SK-N-SH (cell line): ENCODE measurements around the gene TRAPPC12. TPM values are rescaled to one million over a fixed set of nuclear protein-coding genes. Genes with fewer than 3 reads are reported as not detected.

Experiments used
- CTCF ChIA-PET: fragments of 300-600, 350-600 bp; formaldehyde crosslinking; extraction: SDS; loops from one replicate; lab custom pipeline; 2021; lab: Yijun Ruan, JAX
- POLR2A ChIA-PET: fragments of 350-600 bp; sonication (Branson Sonifier 250); formaldehyde crosslinking; extraction: SDS; loops from one replicate; lab custom pipeline; 2020; ENCODE audit warnings: antibody characterized with exemption, inconsistent platforms; lab: Yijun Ruan, JAX
- DNase-seq: peaks from one replicate; pipeline ENCODE4 v3.0.0; 2012
- H2AFZ ChIP-seq: fragments of 200-600 bp; sonication (generic); 2 replicates; pipeline ENCODE4 v1.8.1; 2016; ENCODE audit warnings: antibody characterized with exemption, mild to moderate bottlenecking, low read depth
- H3F3A ChIP-seq: fragments of 200-600 bp; sonication (generic); replicated peaks from 2 replicates; pipeline ENCODE3; 2016; ENCODE audit warnings: antibody characterized with exemption, mild to moderate bottlenecking; ENCODE audit not compliant: insufficient read depth
- H3K27ac ChIP-seq, 2 experiments: fragments of 200-500 bp in 1 of 2; fragments of 200-600 bp in 1 of 2; sonication (Bioruptor generic) in 1 of 2; sonication (generic), shearing (Covaris generic) in 1 of 2; 2 replicates each; pipeline versions ENCODE4 v1.5.1 to v1.6.1; 2014 to 2016; ENCODE audit warnings: low read depth in 2 of 2, inconsistent platforms in 1 of 2, low read length in 1 of 2, mild to moderate bottlenecking in 1 of 2, mixed read lengths in 1 of 2
- H3K27me3 ChIP-seq: fragments of 200-600 bp; sonication (generic), shearing (Covaris generic); 2 replicates; pipeline ENCODE4 v1.6.1; 2016; ENCODE audit warnings: mixed run types; ENCODE audit not compliant: insufficient read depth
- H3K36me3 ChIP-seq, 2 experiments: fragments of 200-500 bp in 1 of 2; fragments of 200-600 bp in 1 of 2; sonication (Bioruptor generic) in 1 of 2; sonication (generic) in 1 of 2; replicated peaks in 1 of 2; 2 replicates each; pipeline versions ENCODE3 to v1.5.1; 2014 to 2016; ENCODE audit warnings: low read length in 1 of 2, mild to moderate bottlenecking in 1 of 2; ENCODE audit not compliant: insufficient read depth in 2 of 2, control insufficient read depth in 1 of 2
- H3K4me1 ChIP-seq, 2 experiments: fragments of 200-500 bp in 1 of 2; fragments of 200-600 bp in 1 of 2; sonication (Bioruptor generic) in 1 of 2; sonication (generic), shearing (Covaris generic) in 1 of 2; 2 replicates each; pipeline versions ENCODE4 v1.5.1 to v1.6.1; 2014 to 2016; ENCODE audit warnings: low read depth in 1 of 2, low read length in 1 of 2, mixed run types in 1 of 2; ENCODE audit not compliant: insufficient read depth in 2 of 2, control insufficient read depth in 1 of 2
- H3K4me2 ChIP-seq: fragments of 200-600 bp; sonication (generic), shearing (Covaris generic); 2 replicates; pipeline ENCODE4 v1.6.1; 2017; ENCODE audit warnings: mixed run types
- H3K4me3 ChIP-seq, 2 experiments: fragments of 200-500 bp in 1 of 2; fragments of 200-600 bp in 1 of 2; sonication (Bioruptor generic) in 1 of 2; sonication (generic), shearing (Covaris generic) in 1 of 2; 2 replicates each; pipeline versions ENCODE4 v1.5.1 to v1.8.1; 2014 to 2016; ENCODE audit warnings: low read depth in 2 of 2, inconsistent platforms in 1 of 2, low read length in 1 of 2, mild to moderate bottlenecking in 1 of 2, mixed read lengths in 1 of 2, moderate library complexity in 1 of 2
- H3K79me2 ChIP-seq: fragments of 200-600 bp; sonication (generic); 2 replicates; pipeline ENCODE4 v1.8.1; 2017; ENCODE audit warnings: mild to moderate bottlenecking; ENCODE audit not compliant: insufficient read depth
- H3K9ac ChIP-seq: fragments of 200-600 bp; sonication (generic); 2 replicates; pipeline ENCODE4 v1.6.1; 2017; ENCODE audit warnings: mixed run types
- H3K9me2 ChIP-seq: fragments of 200-600 bp; sonication (generic); 2 replicates; pipeline ENCODE4 v1.6.1; 2017; ENCODE audit warnings: mixed run types
- H3K9me3 ChIP-seq: fragments of 200-600 bp; sonication (generic); 2 replicates; pipeline ENCODE4 v1.6.1; 2017; ENCODE audit warnings: mixed run types, mild to moderate bottlenecking, moderate library complexity
- H4K20me1 ChIP-seq: fragments of 200-600 bp; sonication (generic); 2 replicates; pipeline ENCODE4 v1.6.1; 2017; ENCODE audit warnings: mild to moderate bottlenecking, mixed run types; ENCODE audit not compliant: insufficient read depth
- CHD2 ChIP-seq: fragments of 150-350 bp; IDR thresholded peaks from 2 replicates; pipeline ENCODE4 v1.6.1; 2018; ENCODE audit warnings: low read length; ENCODE audit not compliant: partially characterized antibody
- EZH2phosphoT487 ChIP-seq: fragments of 200-600 bp; sonication (generic); IDR thresholded peaks from 2 replicates; pipeline ENCODE4 v1.6.1; 2017; ENCODE audit warnings: low read depth, mixed run types, mild to moderate bottlenecking, antibody characterized with exemption, moderate library complexity, borderline replicate concordance
- FOXJ3 ChIP-seq: sonication (generic); formaldehyde crosslinking; IDR thresholded peaks from 2 replicates; pipeline ENCODE4 v1.5.1; 2020; ENCODE audit warnings: mild to moderate bottlenecking, missing genetic modification reagents
- GABPA ChIP-seq: IDR thresholded peaks from 2 replicates; pipeline ENCODE4 v1.4.0; 2012; ENCODE audit warnings: low read depth, mild to moderate bottlenecking
- GATA2 ChIP-seq: sonication (generic); formaldehyde crosslinking; IDR thresholded peaks from 2 replicates; pipeline ENCODE4 v1.5.0; 2020; ENCODE audit warnings: mild to moderate bottlenecking, missing genetic modification reagents
- NFIC ChIP-seq: IDR thresholded peaks from 2 replicates; pipeline ENCODE4 v1.4.0; 2012; ENCODE audit warnings: borderline replicate concordance
- POLR2AphosphoS5 ChIP-seq: IDR thresholded peaks from 2 replicates; pipeline ENCODE4 v1.6.1; 2012; ENCODE audit warnings: low read depth, low read length
- RCOR1 ChIP-seq: fragments of 150-350 bp; IDR thresholded peaks from 2 replicates; pipeline ENCODE4 v1.6.1; 2017; ENCODE audit warnings: antibody characterized with exemption, low read length
- RFX5 ChIP-seq: IDR thresholded peaks from 2 replicates; pipeline ENCODE4 v1.6.1; 2012; ENCODE audit warnings: mild to moderate bottlenecking, improper control_type of control experiment, low read length
- RXRA ChIP-seq: IDR thresholded peaks from 2 replicates; pipeline ENCODE4 v1.4.0; 2012; ENCODE audit warnings: low read depth, mild to moderate bottlenecking, borderline replicate concordance
- SMC3 ChIP-seq: IDR thresholded peaks from 2 replicates; pipeline ENCODE4 v1.6.1; 2012; ENCODE audit warnings: low read depth, low read length, improper control_type of control experiment
- YY1 ChIP-seq: IDR thresholded peaks from 2 replicates; pipeline ENCODE4 v1.4.0; 2012; ENCODE audit warnings: low read depth, mild to moderate bottlenecking
- WGBS: methylation state at CpG from one replicate; pipeline ENCODE4 v1.1.6; 2017; ENCODE audit warnings: low lambda C conversion rate; 5-methylcytosine and 5-hydroxymethylcytosine counted together
- polyA plus RNA-seq, 3 experiments: library from polyadenylated mRNA; depleted of rRNA; stranded (reverse); fragments of >200 nt; gene quantifications; 2 replicates each; pipeline ENCODE4 v1.2.3, GENCODE V29; 2012
- TF ChIP-seq, protein P1 (sequence below): fragments of 200-600 bp; sonication (generic); IDR thresholded peaks from 2 replicates; pipeline ENCODE4 v1.6.1; 2017; ENCODE audit warnings: antibody characterized with exemption, mild to moderate bottlenecking, moderate library complexity
- TF ChIP-seq, protein P2 (sequence below): IDR thresholded peaks from 2 replicates; pipeline ENCODE4 v1.6.1; 2012; ENCODE audit warnings: mild to moderate bottlenecking, low read depth, low read length, moderate library complexity
- TF ChIP-seq, protein P3 (sequence below): IDR thresholded peaks from 2 replicates; pipeline ENCODE4 v1.4.0; 2012; ENCODE audit warnings: low read depth
- TF ChIP-seq, protein P4 (sequence below): fragments of 150-350 bp; IDR thresholded peaks from 2 replicates; pipeline ENCODE4 v1.6.1; 2016; ENCODE audit warnings: mild to moderate bottlenecking, low read depth, low read length
- TF ChIP-seq, protein P5 (sequence below): IDR thresholded peaks from 2 replicates; pipeline ENCODE4 v1.4.0; 2012; ENCODE audit warnings: low read depth, borderline replicate concordance

Gene TRAPPC12
- polyA plus RNA-seq, 1 of the 3 experiments (the other 2 are of a cell fraction): 83.3 TPM

DNA sequence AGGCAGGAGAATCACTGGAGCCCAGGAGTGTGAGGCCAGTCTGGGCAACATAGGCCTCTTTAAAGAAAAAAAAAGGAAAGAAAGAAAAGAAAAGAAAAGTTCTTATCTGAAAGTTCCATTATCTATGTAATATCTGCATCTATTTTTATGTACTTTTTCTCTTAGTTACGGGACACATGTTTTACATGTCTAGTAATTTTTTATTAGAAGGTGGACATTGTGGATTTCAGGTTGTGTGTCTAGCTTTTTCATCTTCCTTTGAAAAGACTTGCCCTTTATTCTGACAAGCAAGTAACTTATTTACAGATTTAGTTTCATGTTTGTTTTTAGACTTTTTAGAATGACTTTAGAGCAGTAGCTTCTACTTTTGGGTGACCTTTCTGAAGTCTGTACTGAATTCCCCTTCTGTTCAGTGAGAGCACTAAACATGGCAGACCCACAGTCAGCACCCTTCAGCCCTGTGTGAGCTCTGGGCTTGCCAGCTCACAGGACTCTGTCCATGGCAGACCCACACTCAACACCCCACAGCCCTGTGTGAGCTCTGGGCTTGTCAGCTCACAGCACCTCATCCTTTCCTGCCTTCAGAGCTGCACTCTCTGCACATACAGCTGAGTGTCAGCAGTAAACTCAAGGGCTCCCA, 17.5 kb downstream of the TRAPPC12 start:
- Histone ChIP-seq H2AFZ (no peak overlapping the region), H3K27me3 (no peaks in the 10 kb centered on the region), H3K9me2 (no peaks in the 10 kb centered on the region), H3K4me2 (no peak overlapping the region), H3K36me3 (peaks cover 58 to 63% of the 10 kb centered on the region in 2 experiments), H4K20me1 (no peaks in the 10 kb centered on the region), H3K4me1 (peaks cover 0 to 25% of the 10 kb centered on the region in 2 experiments; a peak in 2 of 4 replicates), H3K4me3 (peak overlapping the region in 1 of 2 experiments; percentile 20; a peak in 1 of 4 replicates), H3K79me2 (peaks cover 77% of the 10 kb centered on the region), H3K9me3 (peaks cover 18% of the 10 kb centered on the region; the same call in 1 of the 2 replicates)
- 89% methylated on average over 1 of the region's 1 CpG for WGBS
- ChIA-PET CTCF (interaction anchor here (0.6 to 3.5 kb wide), 5 partner anchors 12 to 806 kb away, joined by 3 to 29 read pairs (median 3); partner anchors contain the start of gene TRAPPC12), POLR2A (no interaction called here)
- DNase-seq: no peak
- TF ChIP-seq RCOR1 (no peak), EZH2phosphoT487 (no peak), RXRA (no peak), YY1 (no peak), GABPA (no peak)
- TF ChIP-seq, protein P1, sequence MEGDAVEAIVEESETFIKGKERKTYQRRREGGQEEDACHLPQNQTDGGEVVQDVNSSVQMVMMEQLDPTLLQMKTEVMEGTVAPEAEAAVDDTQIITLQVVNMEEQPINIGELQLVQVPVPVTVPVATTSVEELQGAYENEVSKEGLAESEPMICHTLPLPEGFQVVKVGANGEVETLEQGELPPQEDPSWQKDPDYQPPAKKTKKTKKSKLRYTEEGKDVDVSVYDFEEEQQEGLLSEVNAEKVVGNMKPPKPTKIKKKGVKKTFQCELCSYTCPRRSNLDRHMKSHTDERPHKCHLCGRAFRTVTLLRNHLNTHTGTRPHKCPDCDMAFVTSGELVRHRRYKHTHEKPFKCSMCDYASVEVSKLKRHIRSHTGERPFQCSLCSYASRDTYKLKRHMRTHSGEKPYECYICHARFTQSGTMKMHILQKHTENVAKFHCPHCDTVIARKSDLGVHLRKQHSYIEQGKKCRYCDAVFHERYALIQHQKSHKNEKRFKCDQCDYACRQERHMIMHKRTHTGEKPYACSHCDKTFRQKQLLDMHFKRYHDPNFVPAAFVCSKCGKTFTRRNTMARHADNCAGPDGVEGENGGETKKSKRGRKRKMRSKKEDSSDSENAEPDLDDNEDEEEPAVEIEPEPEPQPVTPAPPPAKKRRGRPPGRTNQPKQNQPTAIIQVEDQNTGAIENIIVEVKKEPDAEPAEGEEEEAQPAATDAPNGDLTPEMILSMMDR: no peak
- TF ChIP-seq, protein P2, sequence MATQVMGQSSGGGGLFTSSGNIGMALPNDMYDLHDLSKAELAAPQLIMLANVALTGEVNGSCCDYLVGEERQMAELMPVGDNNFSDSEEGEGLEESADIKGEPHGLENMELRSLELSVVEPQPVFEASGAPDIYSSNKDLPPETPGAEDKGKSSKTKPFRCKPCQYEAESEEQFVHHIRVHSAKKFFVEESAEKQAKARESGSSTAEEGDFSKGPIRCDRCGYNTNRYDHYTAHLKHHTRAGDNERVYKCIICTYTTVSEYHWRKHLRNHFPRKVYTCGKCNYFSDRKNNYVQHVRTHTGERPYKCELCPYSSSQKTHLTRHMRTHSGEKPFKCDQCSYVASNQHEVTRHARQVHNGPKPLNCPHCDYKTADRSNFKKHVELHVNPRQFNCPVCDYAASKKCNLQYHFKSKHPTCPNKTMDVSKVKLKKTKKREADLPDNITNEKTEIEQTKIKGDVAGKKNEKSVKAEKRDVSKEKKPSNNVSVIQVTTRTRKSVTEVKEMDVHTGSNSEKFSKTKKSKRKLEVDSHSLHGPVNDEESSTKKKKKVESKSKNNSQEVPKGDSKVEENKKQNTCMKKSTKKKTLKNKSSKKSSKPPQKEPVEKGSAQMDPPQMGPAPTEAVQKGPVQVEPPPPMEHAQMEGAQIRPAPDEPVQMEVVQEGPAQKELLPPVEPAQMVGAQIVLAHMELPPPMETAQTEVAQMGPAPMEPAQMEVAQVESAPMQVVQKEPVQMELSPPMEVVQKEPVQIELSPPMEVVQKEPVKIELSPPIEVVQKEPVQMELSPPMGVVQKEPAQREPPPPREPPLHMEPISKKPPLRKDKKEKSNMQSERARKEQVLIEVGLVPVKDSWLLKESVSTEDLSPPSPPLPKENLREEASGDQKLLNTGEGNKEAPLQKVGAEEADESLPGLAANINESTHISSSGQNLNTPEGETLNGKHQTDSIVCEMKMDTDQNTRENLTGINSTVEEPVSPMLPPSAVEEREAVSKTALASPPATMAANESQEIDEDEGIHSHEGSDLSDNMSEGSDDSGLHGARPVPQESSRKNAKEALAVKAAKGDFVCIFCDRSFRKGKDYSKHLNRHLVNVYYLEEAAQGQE: no peak
- TF ChIP-seq, protein P3, sequence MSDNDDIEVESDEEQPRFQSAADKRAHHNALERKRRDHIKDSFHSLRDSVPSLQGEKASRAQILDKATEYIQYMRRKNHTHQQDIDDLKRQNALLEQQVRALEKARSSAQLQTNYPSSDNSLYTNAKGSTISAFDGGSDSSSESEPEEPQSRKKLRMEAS: no peak
- TF ChIP-seq, all 33 proteins: peak for 0
- Histone ChIP-seq H3K9ac (no peak overlapping the region), H3F3A (no peaks in the 10 kb centered on the region), H3K27ac (no peak overlapping the region)

DNA sequence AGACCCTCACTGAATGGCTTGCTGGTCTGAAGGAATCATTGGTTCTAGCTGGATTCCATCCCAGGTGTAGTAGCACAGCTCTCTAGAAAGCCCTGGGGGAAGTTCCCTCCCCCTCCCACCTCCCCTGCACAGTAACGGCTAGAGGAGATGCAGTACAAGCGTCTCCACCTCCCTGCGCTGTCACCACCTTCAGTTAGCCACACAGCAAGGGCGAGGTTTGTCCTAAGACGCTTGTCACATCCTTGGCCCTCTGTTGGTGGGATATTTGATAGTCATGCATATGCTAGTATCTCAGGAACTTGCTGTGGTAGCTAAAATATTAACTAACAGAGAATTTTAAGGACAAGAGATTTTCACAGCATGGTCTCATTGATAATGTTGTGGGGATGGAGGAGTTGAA, 19.4 kb downstream of the TRAPPC12 start:
- H3K79me2 ChIP-seq: peaks cover 68% of the 10 kb centered on the region
- no peak for DNase-seq
- ChIA-PET CTCF (interaction anchor here (0.6 to 3.5 kb wide), 12 partner anchors 8 to 1699 kb away, joined by 3 to 29 read pairs (median 3); partner anchors contain the start of gene TRAPPC12), POLR2A (interaction anchor here (1.1 to 2.0 kb wide), 2 partner anchors 19 to 21 kb away, joined by 4 to 5 read pairs; partner anchors contain the start of genes EIPR1 and TRAPPC12)
- no peak overlapping the region for H3K4me2 ChIP-seq
- no peaks in the 10 kb centered on the region for H4K20me1 ChIP-seq
- H3K36me3 ChIP-seq: peaks cover 55 to 68% of the 10 kb centered on the region in 2 experiments
- no peak overlapping the region for H3K9ac ChIP-seq
- H3K4me3 ChIP-seq: no peak overlapping the region
- peak overlapping the region in 1 of 2 experiments; percentile 85; a peak in 2 of 4 replicates for H3K27ac ChIP-seq
- H3K9me3 ChIP-seq: peaks cover 18% of the 10 kb centered on the region; the same call in 1 of the 2 replicates
- WGBS: 93% methylated on average over 5 of the region's 5 CpGs
- peaks cover 0 to 25% of the 10 kb centered on the region in 2 experiments; a peak in 2 of 4 replicates for H3K4me1 ChIP-seq
- no peaks in the 10 kb centered on the region for H3K9me2 ChIP-seq
- H3K27me3 ChIP-seq: no peaks in the 10 kb centered on the region
- H3F3A ChIP-seq: no peaks in the 10 kb centered on the region
- no peak overlapping the region for H2AFZ ChIP-seq
- TF ChIP-seq, protein P4, sequence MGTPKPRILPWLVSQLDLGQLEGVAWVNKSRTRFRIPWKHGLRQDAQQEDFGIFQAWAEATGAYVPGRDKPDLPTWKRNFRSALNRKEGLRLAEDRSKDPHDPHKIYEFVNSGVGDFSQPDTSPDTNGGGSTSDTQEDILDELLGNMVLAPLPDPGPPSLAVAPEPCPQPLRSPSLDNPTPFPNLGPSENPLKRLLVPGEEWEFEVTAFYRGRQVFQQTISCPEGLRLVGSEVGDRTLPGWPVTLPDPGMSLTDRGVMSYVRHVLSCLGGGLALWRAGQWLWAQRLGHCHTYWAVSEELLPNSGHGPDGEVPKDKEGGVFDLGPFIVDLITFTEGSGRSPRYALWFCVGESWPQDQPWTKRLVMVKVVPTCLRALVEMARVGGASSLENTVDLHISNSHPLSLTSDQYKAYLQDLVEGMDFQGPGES: no peak
- TF ChIP-seq FOXJ3 (no peak), NFIC (no peak), RFX5 (no peak), SMC3 (no peak), CHD2 (no peak), POLR2AphosphoS5 (no peak), GATA2 (CRISPR knock-in tag) (no peak), RCOR1 (no peak), YY1 (no peak)
- TF ChIP-seq, protein P5, sequence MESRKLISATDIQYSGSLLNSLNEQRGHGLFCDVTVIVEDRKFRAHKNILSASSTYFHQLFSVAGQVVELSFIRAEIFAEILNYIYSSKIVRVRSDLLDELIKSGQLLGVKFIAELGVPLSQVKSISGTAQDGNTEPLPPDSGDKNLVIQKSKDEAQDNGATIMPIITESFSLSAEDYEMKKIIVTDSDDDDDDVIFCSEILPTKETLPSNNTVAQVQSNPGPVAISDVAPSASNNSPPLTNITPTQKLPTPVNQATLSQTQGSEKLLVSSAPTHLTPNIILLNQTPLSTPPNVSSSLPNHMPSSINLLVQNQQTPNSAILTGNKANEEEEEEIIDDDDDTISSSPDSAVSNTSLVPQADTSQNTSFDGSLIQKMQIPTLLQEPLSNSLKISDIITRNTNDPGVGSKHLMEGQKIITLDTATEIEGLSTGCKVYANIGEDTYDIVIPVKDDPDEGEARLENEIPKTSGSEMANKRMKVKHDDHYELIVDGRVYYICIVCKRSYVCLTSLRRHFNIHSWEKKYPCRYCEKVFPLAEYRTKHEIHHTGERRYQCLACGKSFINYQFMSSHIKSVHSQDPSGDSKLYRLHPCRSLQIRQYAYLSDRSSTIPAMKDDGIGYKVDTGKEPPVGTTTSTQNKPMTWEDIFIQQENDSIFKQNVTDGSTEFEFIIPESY: no peak
